Activated CD8-positive, alpha-beta memory T cell treated with anti-CD3 and anti-CD28 coated beads, Interleukin-2, amount 50 U/mL, for 4 hours (primary cell): ENCODE data around the gene IFT43.

Source experiments
- DNase-seq: peaks from one replicate; pipeline ENCODE4 v3.0.0-alpha.2; 2020

IFT43 gene

GRCh38 chr14:75985618-75986438 is at the start of gene IFT43:
Gene IFT43 (plus strand): TSS chr14:75985763. CDS start chr14:75985787, 24 bp downstream.
- peak; percentile 93 for DNase-seq

GRCh38 chr14:75939200-75939599 is 46.4 kb upstream of the IFT43 start:
- no peak for DNase-seq

- DNase-seq: no peak
These were observed 44.5 kb upstream of the IFT43 start for GRCh38 chr14:75941030-75941429.

- DNase-seq: no peak
These were observed 40.8 kb upstream of the IFT43 start for GRCh38 chr14:75944607-75945241.

- no peak for DNase-seq
These were observed 38.8 kb upstream of the IFT43 start for GRCh38 chr14:75946785-75947184.

- DNase-seq: no peak
These were observed 33.1 kb upstream of the IFT43 start for GRCh38 chr14:75952489-75952888.

GRCh38 chr14:75959031-75959430 is 26.5 kb upstream of the IFT43 start:
- DNase-seq: no peak

- no peak for DNase-seq
These were observed 25.3 kb upstream of the IFT43 start for GRCh38 chr14:75960231-75960630.

GRCh38 chr14:75961662-75962061 is 23.9 kb upstream of the IFT43 start:
- no peak for DNase-seq

GRCh38 chr14:75967866-75968265 is 17.7 kb upstream of the IFT43 start:
- DNase-seq: no peak

GRCh38 chr14:75968456-75968855 is 17.1 kb upstream of the IFT43 start:
- no peak for DNase-seq

- DNase-seq: no peak
These were observed 16.4 kb upstream of the IFT43 start for GRCh38 chr14:75969126-75969525.

- no peak for DNase-seq
These were observed 15.7 kb upstream of the IFT43 start for GRCh38 chr14:75969891-75970290.

GRCh38 chr14:75970989-75971388 is 14.6 kb upstream of the IFT43 start:
- no peak for DNase-seq

GRCh38 chr14:75971509-75971908 is 14.1 kb upstream of the IFT43 start:
- DNase-seq: no peak

- DNase-seq: no peak
These were observed 12.7 kb upstream of the IFT43 start for GRCh38 chr14:75972801-75973421.

- no peak for DNase-seq
These were observed 8.6 kb upstream of the IFT43 start for GRCh38 chr14:75976826-75977581.

- DNase-seq: no peak
These were observed 8.0 kb upstream of the IFT43 start for GRCh38 chr14:75977582-75977943.

- DNase-seq: no peak
These were observed 7.3 kb upstream of the IFT43 start for GRCh38 chr14:75978249-75978731.

GRCh38 chr14:75979071-75979571 is 6.4 kb upstream of the IFT43 start:
- peak; percentile 32 for DNase-seq

- no peak for DNase-seq
These were observed 5.7 kb upstream of the IFT43 start for GRCh38 chr14:75979648-75980565.

- no peak for DNase-seq
These were observed 4.7 kb upstream of the IFT43 start for GRCh38 chr14:75980856-75981255.
